NCI-H774 (cell line): ENCODE results near the gene C3orf80.
"Not testable (repeated sequence)": the region's sequence is repeated elsewhere in the genome, so short reads cannot be mapped to it uniquely, and the experiment has no call there.

Experiments
- DNase-seq: peaks from one replicate; lab custom pipeline; 2025; lab: John Stamatoyannopoulos, UW

The C3orf80 gene

GRCh38 chr3:160225176-160226025 lies at the start of gene C3orf80:
TSS of gene C3orf80 (plus strand) at chr3:160225422. CDS start at chr3:160225636, 214 bp downstream.
- DNase-seq, result peak; percentile 68

GRCh38 chr3:160176923-160177322 lies 48.3 kb upstream of the C3orf80 start:
- no peak for DNase-seq

- DNase-seq, result not testable (repeated sequence)
These were observed 46.6 kb upstream of the C3orf80 start for GRCh38 chr3:160178661-160179060.

- not testable (repeated sequence) for DNase-seq
These were observed 45.8 kb upstream of the C3orf80 start for GRCh38 chr3:160179403-160179802.

GRCh38 chr3:160179906-160180305 lies 45.3 kb upstream of the C3orf80 start:
- DNase-seq, result no peak

- DNase-seq, result no peak
These were observed 44.5 kb upstream of the C3orf80 start for GRCh38 chr3:160180581-160181216.

- DNase-seq, result no peak
These were observed 41.7 kb upstream of the C3orf80 start for GRCh38 chr3:160183345-160184076.

- no peak for DNase-seq
These were observed 40.6 kb upstream of the C3orf80 start for GRCh38 chr3:160184655-160185054.

GRCh38 chr3:160185751-160186150 lies 39.5 kb upstream of the C3orf80 start:
- DNase-seq, result no peak

GRCh38 chr3:160187288-160187687 lies 37.9 kb upstream of the C3orf80 start:
- no peak for DNase-seq

- no peak for DNase-seq
These were observed 32.8 kb upstream of the C3orf80 start for GRCh38 chr3:160192310-160193029.

- DNase-seq, result no peak
These were observed 31.5 kb upstream of the C3orf80 start for GRCh38 chr3:160193644-160194192.

- no peak for DNase-seq
These were observed 30.8 kb upstream of the C3orf80 start for GRCh38 chr3:160194438-160194837.

- no peak for DNase-seq
These were observed 30.1 kb upstream of the C3orf80 start for GRCh38 chr3:160195106-160195505.

- no peak for DNase-seq
These were observed 28.6 kb upstream of the C3orf80 start for GRCh38 chr3:160196511-160197104.

GRCh38 chr3:160199108-160199507 lies 26.1 kb upstream of the C3orf80 start:
- no peak for DNase-seq

- DNase-seq, result peak; percentile 80
These were observed 24.9 kb upstream of the C3orf80 start for GRCh38 chr3:160200353-160200752.

GRCh38 chr3:160204396-160205011 lies 20.7 kb upstream of the C3orf80 start:
- not testable (repeated sequence) for DNase-seq

- no peak for DNase-seq
These were observed 19.6 kb upstream of the C3orf80 start for GRCh38 chr3:160205606-160206005.

- no peak for DNase-seq
These were observed 14.9 kb upstream of the C3orf80 start for GRCh38 chr3:160210341-160210740.

- DNase-seq, result no peak
These were observed 14.4 kb upstream of the C3orf80 start for GRCh38 chr3:160210799-160211221.
